IPS DF 4.7 (cell line): ENCODE results near the gene SPOCK2.

Source experiments
- DNase-seq: peaks from one replicate; pipeline ENCODE4 v3.0.0-alpha.2; 2013; ENCODE audit warnings: low spot score; ENCODE audit errors: extremely low read depth

The SPOCK2 gene

GRCh38 chr10:72090326-72090725 is 2.0 kb upstream of the SPOCK2 start:
- DNase-seq = no peak

GRCh38 chr10:72089618-72090017 is 1.3 kb upstream of the SPOCK2 start:
- no peak for DNase-seq

GRCh38 chr10:72088889-72089575 is 681 bp upstream of the SPOCK2 start:
- no peak for DNase-seq

GRCh38 chr10:72087392-72087968 is 871 bp downstream of the SPOCK2 start:
- DNase-seq = no peak

- DNase-seq = no peak
Measured at GRCh38 chr10:72086466-72087391, 1.6 kb downstream of the SPOCK2 start.

- no peak for DNase-seq
Measured at GRCh38 chr10:72085864-72086465, 2.4 kb downstream of the SPOCK2 start.

- no peak for DNase-seq
Measured at GRCh38 chr10:72085166-72085565, 3.2 kb downstream of the SPOCK2 start.

- DNase-seq = no peak
Measured at GRCh38 chr10:72083790-72084459, 4.4 kb downstream of the SPOCK2 start.

GRCh38 chr10:72082856-72083789 is 5.2 kb downstream of the SPOCK2 start:
- no peak for DNase-seq

- no peak for DNase-seq
Measured at GRCh38 chr10:72081772-72082590, 6.4 kb downstream of the SPOCK2 start.

GRCh38 chr10:72081210-72081609 is 7.1 kb downstream of the SPOCK2 start:
- no peak for DNase-seq

- DNase-seq = no peak
Measured at GRCh38 chr10:72080042-72080975, 8.0 kb downstream of the SPOCK2 start.

- DNase-seq = no peak
Measured at GRCh38 chr10:72079356-72079755, 9.0 kb downstream of the SPOCK2 start.

GRCh38 chr10:72077275-72077990 is 10.9 kb downstream of the SPOCK2 start:
- DNase-seq = no peak

GRCh38 chr10:72076756-72077155 is 11.6 kb downstream of the SPOCK2 start:
- DNase-seq = no peak

GRCh38 chr10:72075376-72076115 is 12.8 kb downstream of the SPOCK2 start:
- DNase-seq = no peak
